Measurements from ENCODE around the gene ZBTB46.
A peak's percentile ranks its signal among the peaks of the same experiment; 100 is the strongest.
"Not testable (repeated sequence)": the region's sequence is repeated elsewhere in the genome, so short reads cannot be mapped to it uniquely, and the experiment has no call there.

Gene ZBTB46

GRCh38 chr20:63732118-63733095 lies 98.7 kb downstream of the ZBTB46 start:
- no peak for DNase-seq

DNA sequence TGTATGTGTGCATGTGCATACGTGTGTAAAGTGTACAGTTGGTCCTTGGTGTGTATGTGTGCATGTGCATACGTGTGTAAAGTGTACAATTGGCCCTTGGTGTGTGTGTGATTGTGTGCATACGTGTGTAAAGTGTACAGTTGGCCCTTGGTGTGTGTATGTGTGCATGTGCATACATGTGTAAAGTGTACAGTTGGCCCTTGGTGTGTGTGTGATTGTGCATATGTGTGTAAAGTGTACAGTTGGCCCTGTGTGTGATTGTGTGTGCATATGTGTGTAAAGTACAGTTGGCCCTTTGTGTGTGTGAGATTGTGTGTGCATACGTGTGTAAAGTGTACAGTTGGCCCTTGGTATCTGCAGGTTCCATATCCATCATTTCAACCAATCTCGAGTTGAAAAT lies 99.7 kb downstream of the ZBTB46 start:
- no peak for DNase-seq

DNA sequence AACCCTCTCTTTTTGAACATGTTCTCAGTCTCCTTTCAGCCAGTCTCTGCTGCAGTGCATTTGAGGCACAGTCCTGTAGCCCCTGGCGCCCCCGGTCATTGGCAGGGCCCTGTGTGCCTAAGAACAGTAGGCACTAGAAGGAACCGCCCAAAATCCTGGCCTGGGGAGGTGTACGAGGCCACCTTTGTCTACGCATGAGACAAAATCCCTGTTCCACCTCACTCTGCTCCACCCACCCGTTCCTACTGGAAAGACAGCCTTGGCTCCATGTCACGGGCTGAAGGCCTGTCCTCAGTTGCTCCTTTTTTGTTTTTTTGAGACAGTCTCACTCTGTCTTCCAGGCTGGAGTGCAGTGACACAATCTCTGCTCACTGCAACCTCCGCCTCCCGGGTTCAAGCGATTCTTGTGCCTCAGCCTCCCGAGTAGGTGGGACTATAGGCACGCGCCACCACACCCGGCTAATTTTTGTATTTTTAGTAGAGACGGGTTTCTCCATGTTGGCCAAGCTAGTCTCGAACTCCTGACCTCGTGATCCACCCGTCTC lies 100.8 kb downstream of the ZBTB46 start:
- DNase-seq = not testable (repeated sequence)

DNA sequence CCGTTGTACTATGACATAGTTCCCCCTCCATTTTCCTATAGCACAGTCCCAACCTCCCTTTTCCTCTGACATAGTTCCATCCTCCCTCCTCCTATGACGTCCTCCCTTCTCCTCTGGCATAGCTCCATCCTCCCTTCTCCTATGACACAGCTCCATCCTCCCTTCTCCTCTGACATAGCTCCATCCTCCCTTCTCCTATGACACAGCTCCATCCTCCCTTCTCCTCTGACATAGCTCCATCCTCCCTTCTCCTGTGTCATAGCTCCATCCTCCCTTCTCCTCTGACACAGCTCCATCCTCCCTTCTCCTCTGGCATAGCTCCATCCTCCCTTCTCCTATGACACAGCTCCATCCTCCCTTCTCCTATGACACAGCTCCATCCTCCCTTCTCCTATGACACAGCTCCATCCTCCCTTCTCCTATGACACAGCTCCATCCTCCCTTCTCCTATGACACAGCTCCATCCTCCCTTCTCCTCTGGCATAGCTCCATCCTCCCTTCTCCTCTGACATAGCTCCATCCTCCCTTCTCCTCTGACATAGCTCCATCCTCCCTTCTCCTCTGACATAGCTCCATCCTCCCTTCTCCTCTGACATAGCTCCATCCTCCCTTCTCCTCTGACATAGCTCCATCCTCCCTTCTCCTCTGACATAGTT lies 108.0 kb downstream of the ZBTB46 start:
- DNase-seq = not testable (repeated sequence)

- no peak for DNase-seq
Measured at GRCh38 chr20:63718996-63719395, 112.1 kb downstream of the ZBTB46 start.

- no peak for DNase-seq
Measured at GRCh38 chr20:63714858-63715257, 116.2 kb downstream of the ZBTB46 start.

DNA sequence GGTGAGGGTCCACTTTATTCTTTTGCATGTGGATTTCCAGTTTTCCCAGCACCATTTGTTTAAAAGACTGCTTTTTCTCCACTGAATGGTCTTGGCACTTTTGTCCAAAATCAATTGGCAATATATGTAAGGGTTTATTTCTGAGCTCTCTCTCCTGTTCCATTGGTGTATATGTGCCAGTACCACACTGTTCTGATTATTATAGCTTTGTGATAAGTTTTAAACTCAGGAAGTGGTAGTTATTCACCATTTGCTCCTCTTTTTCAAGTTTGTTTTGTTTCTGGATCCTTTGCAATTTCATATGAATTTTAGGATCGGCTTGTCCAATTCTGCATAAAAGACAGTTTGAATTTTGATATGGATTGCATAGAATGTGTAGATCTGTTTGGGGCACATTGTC lies 118.9 kb downstream of the ZBTB46 start:
- no peak for DNase-seq

DNA sequence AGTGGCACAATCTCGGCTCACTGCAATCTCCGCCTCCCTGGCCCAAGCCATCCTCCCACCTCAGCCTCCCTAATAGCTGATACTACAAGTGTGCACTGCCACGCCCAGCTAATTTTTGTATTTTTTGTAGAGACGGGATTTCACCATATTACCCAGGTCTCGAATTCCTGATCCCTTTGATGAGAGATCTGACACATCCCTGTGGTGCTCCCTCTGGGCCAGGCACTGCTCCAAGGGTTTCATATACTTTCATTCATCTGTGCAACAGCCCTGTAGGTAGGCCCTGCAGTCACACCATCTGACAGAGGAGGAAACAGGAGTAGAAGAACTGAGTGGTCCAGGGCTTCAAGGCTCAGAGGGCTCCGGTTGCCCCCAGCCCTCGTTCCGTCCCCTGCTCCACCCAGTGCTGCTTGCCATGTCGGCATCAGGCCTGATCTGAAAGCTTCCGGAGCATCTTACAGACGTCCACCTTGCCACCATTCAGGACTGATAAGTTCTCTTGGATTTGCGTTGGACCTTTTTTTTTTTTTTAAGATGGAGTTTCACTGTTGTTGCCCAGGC lies 119.9 kb downstream of the ZBTB46 start:
- DNase-seq = no peak

- no peak for DNase-seq
Measured at GRCh38 chr20:63709149-63709527, 121.9 kb downstream of the ZBTB46 start.

DNA sequence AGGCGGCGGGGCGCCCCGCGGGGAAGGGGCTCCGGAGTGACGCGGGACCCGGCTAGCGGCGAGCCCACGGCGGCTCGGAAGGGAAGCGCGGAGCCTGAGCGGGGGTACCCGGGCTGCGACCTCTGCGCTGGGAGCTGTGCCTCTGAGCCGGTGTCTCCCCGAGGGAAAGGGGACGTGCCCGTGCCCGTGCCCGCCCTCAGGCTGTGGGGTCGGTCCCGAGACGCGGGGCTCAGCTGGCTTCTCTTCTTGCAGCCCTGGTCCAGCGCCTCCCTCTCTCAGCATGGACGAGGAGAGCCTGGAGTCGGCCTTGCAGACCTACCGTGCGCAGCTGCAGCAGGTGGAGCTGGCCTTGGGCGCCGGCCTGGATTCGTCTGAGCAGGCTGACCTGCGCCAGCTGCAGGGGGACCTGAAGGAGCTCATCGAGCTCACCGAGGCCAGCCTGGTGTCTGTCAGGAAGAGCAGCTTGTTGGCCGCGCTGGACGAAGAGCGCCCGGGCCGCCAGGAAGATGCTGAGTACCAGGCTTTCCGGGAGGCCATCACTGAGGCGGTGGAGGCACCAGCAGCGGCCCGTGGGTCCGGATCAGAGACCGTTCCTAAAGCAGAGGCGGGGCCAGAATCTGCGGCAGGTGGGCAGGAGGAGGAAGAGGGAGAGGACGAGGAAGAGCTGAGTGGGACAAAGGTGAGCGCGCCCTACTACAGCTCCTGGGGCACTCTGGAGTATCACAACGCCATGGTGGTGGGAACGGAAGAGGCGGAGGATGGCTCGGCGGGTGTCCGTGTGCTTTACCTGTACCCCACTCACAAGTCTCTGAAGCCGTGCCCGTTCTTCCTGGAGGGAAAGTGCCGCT lies 122.5 kb downstream of the ZBTB46 start:
- no peak for DNase-seq

DNA sequence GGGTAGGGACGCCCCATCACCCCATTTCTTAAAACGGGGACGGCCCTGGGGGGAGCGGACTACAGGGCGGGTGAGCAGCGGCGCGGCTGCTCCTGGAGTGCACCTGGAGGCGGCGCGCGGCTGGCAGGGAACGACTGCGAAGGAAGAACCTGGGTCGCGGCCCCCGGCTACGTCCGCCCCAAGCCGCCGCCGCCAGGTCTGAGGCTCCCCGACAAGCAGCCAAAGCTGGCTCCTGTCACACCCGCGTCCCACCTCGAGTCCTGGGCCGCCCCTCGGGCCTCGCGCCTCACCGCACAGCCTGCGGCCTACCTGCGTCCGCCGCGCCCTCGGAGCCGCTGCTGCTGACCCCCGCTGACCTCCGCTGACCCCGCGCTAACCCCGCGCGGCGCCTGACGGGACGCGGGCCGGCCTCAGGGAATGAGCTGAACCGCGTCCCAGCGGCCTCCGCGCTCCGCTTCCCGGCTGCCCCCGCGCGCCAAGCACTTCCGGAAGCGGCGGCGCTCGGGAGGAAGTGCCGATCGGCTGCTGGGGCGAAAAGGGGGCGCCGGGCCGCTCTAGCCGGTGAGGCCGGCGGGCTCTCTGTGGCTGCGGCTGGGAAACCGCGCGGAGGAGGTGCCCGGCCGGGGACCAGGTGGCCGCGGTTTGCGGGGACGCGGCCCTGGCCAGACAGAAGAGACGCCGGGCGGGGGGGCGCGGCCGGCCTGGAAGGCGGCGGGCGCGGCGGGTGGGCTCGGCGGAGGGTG lies 123.3 kb downstream of the ZBTB46 start, which contains the start of the genes ARFRP1 and ZGPAT:
TSS of gene ARFRP1 (minus strand) at position 419 of the 743 bp plus-strand sequence. CDS start 885 bp downstream, outside the sequence.
TSS of gene ZGPAT (plus strand) at position 482 of the 743 bp plus-strand sequence. CDS start 542 bp downstream, outside the sequence.
- peak; percentile 92 for DNase-seq

DNA sequence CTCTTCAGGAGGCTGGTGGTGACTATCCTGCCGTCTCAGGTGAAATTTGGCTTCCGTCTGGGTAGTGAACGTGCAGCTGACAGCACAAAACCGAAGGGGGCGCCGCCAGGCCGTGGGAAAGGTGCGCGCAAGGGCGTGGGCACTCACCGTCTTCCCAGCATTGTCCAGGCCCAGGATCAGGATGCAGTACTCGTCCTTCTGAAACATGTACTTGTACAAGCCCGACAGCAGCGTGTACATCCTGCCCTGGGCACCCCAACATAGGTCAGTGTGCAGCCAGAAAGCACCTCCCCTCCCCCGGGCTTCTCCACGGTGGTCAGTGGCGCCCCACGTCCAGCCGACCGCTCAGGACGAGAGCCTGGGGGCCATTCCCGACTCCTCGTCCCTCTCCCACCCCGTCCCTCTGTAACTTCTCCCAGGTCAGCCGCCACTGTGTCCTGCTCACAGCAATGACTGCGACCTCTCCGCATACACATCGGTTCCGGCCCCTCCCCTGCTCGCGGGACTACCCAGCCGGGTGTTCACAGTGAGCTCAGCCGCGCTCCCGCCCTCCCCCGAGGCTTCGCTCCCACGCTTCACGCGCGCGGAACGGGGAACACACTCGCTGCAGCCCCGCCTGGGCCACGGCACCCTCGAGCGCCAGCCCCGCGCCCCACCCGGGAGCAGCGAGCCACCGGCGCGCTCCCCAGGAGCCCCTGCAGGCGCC lies 124.1 kb downstream of the ZBTB46 start:
- peak; percentile 39 for DNase-seq

GRCh38 chr20:63706027-63706695 lies 124.9 kb downstream of the ZBTB46 start:
- no peak for DNase-seq

DNA sequence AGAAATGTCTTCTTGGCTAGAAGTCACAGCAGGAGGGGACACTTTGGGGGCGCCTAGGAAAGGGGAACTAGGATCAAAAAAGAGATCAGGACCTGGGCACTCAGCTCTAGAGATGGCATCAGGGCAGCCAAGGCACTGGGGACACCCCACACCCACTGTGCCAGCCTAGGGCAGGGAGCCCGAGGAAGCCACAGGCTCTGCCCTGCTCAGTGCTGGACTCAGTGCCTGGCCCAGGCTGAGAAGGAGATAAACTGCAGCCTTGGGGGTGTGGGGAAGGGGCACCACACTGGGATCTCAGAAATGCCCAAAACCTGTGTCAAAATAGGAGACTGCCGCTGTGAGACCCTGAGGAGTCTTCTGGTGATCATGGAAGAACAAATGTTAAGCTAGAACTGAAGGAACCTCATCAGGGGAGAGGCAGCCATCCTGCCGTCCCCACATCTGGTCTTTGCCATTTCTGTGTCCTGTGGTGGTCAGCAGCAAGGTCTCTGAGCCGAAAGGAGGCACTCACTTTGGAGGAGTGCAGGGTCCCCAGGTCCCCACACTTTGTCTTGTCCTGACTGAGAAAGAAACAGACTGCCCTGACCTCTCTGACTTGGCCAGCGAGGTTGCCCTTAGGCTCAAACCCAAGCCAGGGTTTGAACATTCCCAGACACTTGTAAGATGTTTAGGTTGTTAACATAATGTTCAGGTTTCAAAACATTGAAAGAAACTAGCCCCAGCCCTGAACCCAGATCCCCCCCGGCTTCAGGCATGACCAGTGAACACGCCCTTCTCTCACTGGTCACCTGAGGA lies 125.6 kb downstream of the ZBTB46 start:
- no peak for DNase-seq

DNA sequence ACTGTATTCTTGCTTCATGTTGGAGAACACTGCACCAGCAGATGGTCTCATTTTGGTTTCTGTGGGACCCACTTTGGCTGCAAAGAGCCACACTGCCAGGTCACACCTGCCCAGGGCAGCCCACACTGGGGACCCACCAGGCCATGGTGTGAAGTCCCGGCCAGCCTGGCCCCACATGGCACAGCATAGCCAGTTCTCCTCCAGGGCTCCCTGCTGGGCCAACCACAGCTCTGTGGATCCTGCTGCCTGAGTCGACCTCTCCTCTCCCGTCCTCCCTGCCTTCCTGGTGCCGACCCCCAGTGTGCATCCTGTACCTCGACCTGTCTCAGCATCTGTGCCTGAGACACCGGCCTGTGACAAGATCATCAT lies 126.3 kb downstream of the ZBTB46 start:
- DNase-seq = no peak

- DNase-seq = no peak
Measured at GRCh38 chr20:63703976-63704748, 126.9 kb downstream of the ZBTB46 start.

DNA sequence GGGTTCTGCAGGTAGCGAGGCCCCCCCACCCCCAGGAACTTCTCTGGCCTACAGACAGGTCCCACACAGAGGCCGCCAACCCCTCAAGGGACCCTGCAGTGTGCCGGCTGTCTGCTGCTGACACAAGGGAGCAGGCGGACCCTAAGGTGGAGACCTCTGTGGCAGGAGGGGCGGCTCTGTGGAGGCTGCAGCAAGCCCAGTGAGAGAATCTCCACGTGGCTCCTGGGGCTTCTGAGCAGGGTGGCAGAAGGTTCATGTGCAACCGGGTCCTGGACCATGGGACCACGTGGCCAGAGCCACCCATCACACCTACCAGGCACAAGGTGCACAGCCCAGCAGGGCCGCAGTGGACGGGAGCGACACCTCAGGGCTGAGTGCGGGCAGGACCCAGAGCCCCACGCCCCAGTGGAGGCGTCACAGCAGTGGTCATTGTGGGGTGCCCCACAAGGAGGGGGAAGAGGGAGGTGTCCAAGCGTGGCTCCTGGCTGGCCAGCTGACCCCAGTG lies 127.5 kb downstream of the ZBTB46 start:
- DNase-seq = no peak

DNA sequence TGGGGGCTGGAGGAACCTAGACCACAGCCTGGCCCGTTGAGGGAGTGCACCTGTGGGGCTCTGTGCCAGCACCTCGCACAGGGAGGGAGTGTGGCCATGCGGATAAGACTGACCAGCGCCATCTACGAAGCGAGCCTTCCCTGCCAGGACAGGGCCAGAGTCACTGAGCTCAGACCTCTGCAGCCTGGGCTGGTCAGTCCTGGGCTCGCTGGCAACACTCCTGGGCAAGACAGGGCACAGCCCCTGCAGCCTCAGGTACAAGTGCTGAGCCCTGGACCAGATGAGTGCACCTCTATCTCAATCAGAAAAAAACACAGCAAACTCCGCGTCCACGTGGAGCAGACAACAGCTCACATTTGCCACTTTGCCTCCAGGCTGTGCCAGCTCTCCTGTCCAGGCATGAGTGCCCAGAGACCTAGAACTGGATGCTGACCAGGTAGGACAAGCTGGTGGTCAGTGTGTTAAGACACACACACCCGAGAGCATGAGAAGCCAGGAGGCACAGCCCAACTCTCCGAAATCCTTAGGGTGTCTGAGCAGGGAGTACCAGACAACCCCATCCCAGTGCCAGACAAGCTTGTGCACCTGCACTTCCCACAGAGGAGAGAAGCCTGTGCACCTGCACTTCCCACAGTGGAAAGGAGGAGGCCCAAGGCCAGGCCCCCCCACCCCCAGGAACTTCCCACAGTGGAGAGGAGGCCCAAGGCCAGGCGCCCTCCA lies 128.2 kb downstream of the ZBTB46 start:
- DNase-seq = no peak

Measured in NCI-H345 (cell line).